ENCODE measurements around the gene PDS5B.

- TF ChIP-seq CTCF (IDR thresholded peaks at IDR 0.05; ENCODE audit: low read depth, low read length, poor library complexity, severe bottlenecking): no peak
- TF ChIP-seq EZH2phosphoT487 (IDR thresholded peaks at IDR 0.05; ENCODE audit: borderline replicate concordance, low read length): no peak
Measured at GRCh38 chr13:32682130-32682529, 95.9 kb downstream of the PDS5B start.

Measured in DOHH2 (cell line).